ENCODE measurements around the gene JAZF1.

Gene JAZF1

DNA sequence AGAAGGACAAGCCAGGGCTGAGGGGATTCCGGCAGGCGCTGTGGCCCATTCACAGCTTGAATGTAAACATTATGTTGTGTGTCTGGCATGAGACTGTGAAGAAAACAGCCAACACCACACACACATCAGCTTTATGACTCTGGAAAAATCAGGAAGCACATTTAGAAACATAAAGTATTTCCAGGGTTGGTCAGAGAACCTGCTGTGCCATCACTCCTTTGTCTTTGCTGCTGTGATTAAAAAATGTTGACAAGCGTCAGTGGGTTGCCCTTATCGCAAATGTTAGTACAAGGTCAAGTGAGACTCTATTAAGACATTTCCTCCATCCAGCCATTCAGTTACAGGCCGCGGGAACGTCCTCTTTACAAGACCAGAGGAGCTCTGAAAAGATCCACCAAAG, 345.2 kb downstream of the JAZF1 start:
- DNase-seq (ENCODE audit: low read depth) = no peak

- DNase-seq (ENCODE audit: low read depth) = no peak
Observed at GRCh38 chr7:27834179-27834921, 346.2 kb downstream of the JAZF1 start.

DNA sequence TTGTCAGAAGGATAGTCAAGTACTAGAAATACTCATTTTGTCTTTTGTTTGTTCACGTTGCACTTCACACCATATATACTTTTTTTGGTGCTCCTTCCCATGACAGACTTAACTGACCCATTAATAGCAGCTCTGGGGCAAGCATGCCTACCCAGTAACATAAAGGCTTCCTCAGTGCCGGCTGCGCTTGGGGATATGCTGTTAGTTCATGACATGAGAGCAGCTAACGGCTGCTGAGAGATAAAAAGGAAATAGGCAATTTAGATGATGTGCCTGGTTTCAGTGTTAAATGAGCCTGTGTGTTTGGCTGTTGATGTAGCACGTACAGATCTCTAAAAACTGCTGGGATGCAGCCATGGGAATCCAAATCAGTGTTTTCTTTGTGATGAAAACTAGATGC, 354.2 kb downstream of the JAZF1 start:
- no peak for DNase-seq (ENCODE audit: low read depth)

DNA sequence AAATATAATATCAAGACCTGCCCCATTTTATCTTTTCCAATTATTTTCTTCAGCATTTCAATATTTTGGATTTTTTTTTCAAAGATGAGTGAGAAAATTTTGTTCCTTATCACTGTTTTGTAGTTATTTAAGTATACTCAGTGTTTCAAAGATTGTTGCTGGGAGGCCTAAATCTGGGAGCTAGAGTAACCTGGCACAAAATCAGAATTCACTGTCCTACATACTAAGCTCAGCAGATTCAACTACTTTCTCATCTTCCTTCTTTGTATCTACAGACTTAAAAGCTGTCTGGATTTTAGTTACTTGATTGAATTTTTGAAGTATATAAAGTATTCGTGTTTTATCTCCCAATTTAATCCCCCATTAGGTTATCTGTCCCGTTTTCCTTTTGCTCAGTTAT, 354.7 kb downstream of the JAZF1 start:
- no peak for DNase-seq (ENCODE audit: low read depth)

DNA sequence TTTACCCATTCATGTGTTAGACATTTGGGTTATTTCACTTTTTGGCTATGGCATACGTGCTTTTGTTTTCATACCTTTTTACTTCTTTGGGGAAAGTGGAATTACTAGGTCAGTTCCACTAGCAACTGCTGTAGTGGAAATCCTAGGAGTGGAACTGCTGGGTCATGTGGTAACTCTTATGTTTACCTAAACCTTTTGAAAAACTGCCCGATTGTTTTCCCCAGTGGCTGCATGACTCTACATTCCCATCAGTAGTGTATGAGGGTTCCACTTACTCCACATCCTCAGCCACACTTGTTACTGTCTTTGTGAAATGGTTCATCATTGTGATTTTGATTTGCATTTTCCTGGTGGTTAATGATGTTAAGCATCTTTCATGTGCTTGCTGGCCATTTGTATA, 358.4 kb downstream of the JAZF1 start:
- DNase-seq (ENCODE audit: low read depth) = no peak

DNA sequence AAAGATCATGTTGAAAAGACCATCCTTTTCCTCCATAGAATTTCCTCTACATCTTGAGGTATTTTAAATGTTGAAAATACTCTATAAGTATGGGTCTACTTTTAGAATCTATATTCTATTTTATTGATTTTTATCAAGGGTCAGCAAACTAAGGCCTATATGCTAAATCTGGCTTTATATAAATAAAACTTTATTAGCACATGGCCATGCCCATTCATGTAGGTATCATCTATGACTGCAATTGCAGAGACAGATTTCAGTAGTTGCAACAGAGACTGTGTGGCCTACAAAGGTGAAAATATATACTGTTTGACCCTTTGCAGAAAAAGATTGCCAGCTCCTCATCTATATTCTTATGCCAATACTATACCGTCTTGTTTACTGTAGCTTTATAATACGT, 367.9 kb downstream of the JAZF1 start:
- no peak for DNase-seq (ENCODE audit: low read depth)

DNA sequence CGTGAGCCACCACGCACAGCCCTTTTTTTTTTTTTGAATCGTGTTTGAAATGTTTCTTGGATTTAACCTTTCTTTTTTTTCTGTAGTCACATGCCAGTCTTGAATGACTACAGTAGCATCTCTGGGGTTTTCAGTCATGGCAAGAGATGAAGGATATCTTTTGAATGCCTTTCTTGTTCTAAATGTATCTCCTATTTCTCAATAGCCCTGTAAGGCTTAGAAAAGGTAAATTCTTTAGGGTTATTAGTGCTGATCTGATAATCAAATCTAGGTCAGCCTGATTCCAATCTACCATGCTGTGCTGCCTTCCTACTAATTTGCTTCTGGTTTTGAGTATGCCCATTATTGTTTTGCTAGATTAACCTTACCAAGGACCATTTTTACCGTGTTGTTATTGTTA, 370.4 kb downstream of the JAZF1 start:
- DNase-seq (ENCODE audit: low read depth) = no peak

DNA sequence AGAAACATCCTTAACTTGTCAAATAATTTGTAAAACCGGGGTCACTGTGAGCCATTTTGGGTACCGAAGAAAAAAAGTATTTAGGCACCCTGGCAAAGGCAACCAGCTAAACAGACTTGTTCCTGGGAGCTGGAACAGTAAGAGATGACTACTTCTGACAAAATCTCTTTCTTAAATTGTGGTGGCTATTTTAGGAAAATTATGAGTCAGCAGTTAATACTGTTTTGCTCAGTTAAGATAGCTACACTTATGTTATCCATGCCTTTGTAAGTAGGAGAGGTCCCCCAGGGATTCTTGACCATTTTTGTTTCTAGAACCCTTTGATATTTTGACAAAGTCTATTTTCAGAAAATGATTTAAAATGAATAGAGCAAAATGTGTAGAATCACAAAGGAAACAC, 372.0 kb downstream of the JAZF1 start:
- DNase-seq (ENCODE audit: low read depth) = peak; percentile 24

DNA sequence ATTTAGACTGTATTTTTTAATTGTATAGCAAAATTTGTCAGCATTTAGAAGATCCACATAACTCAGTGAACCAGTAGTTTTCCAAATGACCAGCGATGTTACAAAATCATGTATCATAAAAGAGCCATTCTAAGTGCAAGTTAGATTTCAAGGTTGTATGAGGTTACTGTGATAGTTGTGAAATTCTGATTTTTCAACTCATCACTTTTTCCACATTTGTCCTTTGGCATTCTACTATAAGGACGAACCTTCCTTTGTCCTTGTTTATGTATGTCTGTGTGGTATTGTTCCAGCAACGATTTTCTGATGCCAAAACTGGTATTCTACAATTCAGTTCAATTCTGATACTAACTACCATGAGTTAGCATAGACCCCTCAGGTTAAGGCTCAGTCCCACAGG, 376.5 kb downstream of the JAZF1 start:
- peak; percentile 13 for DNase-seq (ENCODE audit: low read depth)

DNA sequence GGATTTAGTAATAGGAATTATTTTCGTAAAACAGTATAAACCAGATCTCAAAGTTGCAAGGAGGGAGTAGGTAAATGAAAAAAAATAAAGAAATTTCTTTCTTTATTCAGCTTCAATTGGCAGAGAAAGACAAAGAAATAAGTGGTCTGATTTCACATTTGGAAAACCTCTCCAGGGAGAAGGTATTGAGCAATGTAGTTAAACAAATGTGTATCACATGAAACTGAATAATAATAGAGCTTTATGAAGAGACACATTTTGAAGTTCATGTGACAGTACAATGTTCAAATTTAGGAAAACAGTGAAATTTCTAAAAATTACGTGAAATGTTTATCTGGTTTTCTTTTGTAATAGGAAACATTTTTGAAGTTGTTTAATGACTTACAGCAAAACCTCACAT, 377.6 kb downstream of the JAZF1 start:
- no peak for DNase-seq (ENCODE audit: low read depth)

DNA sequence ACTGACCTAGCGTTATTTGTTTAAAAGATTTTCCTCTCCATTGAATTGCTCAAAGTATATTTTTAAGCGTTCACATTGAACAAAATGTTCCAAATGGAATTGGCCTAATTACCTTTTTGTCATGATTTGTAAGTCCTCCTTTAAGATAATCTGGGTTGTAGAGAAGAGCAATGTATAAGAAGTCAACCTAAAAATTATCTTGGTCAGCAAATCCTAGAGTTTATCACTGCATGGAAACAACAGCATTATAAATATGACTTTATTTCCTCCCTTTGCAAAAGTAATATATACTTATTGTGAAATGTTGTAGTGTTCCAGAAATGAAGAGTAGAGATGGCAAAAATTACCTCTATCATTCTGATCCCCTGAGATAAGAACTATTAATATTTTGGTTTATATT, 381.4 kb downstream of the JAZF1 start:
- DNase-seq (ENCODE audit: low read depth) = no peak

DNA sequence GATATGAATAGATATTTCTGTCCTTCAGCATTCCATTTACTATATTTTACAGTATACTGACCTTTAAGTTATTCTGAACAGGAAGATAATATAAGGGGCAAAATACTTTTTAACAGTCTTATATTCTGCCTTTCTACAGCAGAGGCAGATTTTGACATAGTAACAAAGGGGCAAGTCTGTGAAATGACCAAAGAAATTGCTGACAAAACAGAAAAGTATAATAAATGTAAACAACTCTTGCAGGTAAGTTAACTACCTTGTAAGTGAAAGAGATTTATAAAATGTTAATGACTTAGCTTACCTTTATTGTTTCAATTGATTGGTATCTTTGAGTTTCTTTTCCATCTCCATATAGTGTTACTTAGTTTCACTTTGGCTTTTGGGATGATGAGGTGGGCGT, 384.6 kb downstream of the JAZF1 start:
- no peak for DNase-seq (ENCODE audit: low read depth)

- no peak for DNase-seq (ENCODE audit: low read depth)
Observed at GRCh38 chr7:27793780-27794179, 386.8 kb downstream of the JAZF1 start.

DNA sequence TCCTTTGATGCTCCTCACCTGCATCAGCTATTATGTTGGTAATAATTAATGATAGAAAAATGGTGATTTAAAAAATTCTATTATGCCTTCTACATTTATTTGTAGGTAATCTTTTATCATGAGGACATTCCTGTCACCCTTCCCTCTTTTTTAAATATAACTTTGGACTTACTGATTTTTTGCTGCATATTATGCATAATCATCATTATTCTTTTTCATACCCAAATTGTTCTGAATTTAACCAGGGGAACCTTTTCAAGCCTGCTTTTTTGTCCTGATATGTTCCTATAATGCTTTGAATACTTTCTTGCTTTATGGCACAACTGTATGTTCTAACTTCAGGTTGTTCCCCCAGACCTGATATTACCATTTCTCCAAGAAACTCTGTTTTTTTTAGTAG, 392.2 kb downstream of the JAZF1 start:
- DNase-seq (ENCODE audit: low read depth) = no peak

- no peak for DNase-seq (ENCODE audit: low read depth)
Observed at GRCh38 chr7:27784399-27785053, 396.1 kb downstream of the JAZF1 start.

DNA sequence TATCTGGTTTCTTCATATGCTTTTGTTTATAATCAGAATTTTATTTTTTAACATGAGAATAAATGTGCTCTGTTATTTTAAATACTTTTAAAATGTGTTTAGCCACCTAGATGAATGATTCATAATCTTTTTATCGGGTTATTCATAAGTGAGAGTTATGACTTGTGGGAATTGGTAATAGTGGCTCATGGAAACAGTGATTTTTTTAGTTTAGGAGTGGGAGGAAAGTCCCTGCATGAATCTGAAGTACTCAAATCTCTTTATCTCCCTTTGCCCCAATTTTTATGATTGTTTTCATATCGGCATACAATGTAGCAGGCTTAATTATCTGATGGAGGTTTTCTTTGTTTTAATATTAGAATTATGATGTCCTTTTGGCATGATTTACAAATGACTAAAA, 397.7 kb downstream of the JAZF1 start:
- no peak for DNase-seq (ENCODE audit: low read depth)

DNA sequence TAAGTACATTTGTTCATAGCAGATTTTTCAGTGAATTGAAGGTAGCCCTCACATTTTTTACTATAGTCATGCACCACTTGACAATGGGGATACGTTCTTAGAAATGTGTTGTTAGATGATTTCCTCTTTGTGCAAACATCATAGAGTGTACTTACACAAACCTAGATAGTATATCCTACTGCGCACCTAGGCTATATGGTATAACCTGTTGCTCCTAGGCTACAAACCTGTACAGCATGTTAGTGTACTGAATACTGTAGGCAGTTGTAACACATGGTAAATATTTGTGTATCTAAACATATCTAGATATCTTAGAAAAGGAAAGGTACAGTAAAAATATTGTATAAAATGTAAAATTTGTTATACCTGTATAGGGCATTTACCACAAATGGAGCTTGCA, 399.4 kb downstream of the JAZF1 start:
- DNase-seq (ENCODE audit: low read depth) = no peak

Measured in GM04503 (cell line).